K562 (cell line): ENCODE data around the gene DPY30. TPM values are rescaled to one million over a fixed set of nuclear protein-coding genes. Genes with fewer than 3 reads are reported as not detected.
"Not testable (repeated sequence)": the region's sequence is repeated elsewhere in the genome, so short reads cannot be mapped to it uniquely, and the experiment has no call there.

ENCODE experiments used
- ATAC-seq: fragments of 200-7000 bp; cut with Tn5 transposase; 3 replicates; pipeline ENCODE4 v1.9.1; 2020; ENCODE audit warnings: moderate library complexity
- BruUV-seq: library from RNA; stranded (reverse); fragments of 400-500 nt; replicated peaks from 2 replicates; lab custom pipeline; 2021; lab: Mats Ljungman, UMichigan
- CTCF ChIA-PET: fragments of 300-600 bp; formaldehyde crosslinking; extraction: SDS; loops from one replicate; lab custom pipeline; 2021; ENCODE audit warnings: low intra/inter-chr PET ratio; lab: Yijun Ruan, JAX
- POLR2A ChIA-PET: fragments of 300-600, 350-650 bp; sonication (Branson Sonifier 250); formaldehyde crosslinking; extraction: SDS; loops from one replicate; lab custom pipeline; 2021; ENCODE audit warnings: antibody characterized with exemption, inconsistent platforms; lab: Yijun Ruan, JAX
- DNase-seq, 4 experiments: peaks; one replicate each; pipeline versions ENCODE4 v3.0.0 to v3.0.0-alpha.2; 2011 to 2018; ENCODE audit warnings: low spot score in 3 of 4, mixed read lengths in 3 of 4; ENCODE audit errors: extremely low read depth in 1 of 4
- FAIRE-seq: peaks from 2 replicates; lab custom pipeline; 2011; peaks lifted over from hg19 to GRCh38; lab: Jason Lieb, UNC
- H2AFZ ChIP-seq: 2 replicates; pipeline ENCODE4 v1.6.0; 2011; ENCODE audit warnings: low read depth, low read length, control low read depth, inconsistent platforms
- H3K27ac ChIP-seq: fragments of 200-600 bp; 3 replicates; pipeline ENCODE4 v1.8.0; 2011; ENCODE audit warnings: low read depth, mild to moderate bottlenecking, control low read depth, inconsistent platforms, low read length, moderate library complexity, mixed read lengths; ENCODE audit errors: extremely low read depth
- H3K27me3 ChIP-seq, 2 experiments: fragments of 300-600 bp in 1 of 2; 2 replicates in 1 of 2; 3 replicates in 1 of 2; pipeline versions ENCODE4 v1.6.0 to v1.8.0; 2011; ENCODE audit warnings: inconsistent platforms in 2 of 2, low read length in 2 of 2, mild to moderate bottlenecking in 1 of 2, mixed read lengths in 1 of 2, moderate library complexity in 1 of 2; ENCODE audit not compliant: control insufficient read depth in 2 of 2, insufficient read depth in 2 of 2
- H3K36me3 ChIP-seq: fragments of 300-600 bp; 3 replicates; pipeline ENCODE4 v1.8.0; 2011; ENCODE audit warnings: mild to moderate bottlenecking, low read length, inconsistent platforms; ENCODE audit not compliant: control insufficient read depth, insufficient read depth
- H3K4me1 ChIP-seq, 2 experiments: fragments of 200-600 bp in 1 of 2; replicated peaks in 1 of 2; 2 replicates in 1 of 2; 3 replicates in 1 of 2; pipeline versions ENCODE4 v1.5.1 to v1.8.0; 2011; ENCODE audit warnings: inconsistent platforms in 2 of 2, low read length in 2 of 2, mild to moderate bottlenecking in 1 of 2, mixed read lengths in 1 of 2, moderate library complexity in 1 of 2; ENCODE audit not compliant: control insufficient read depth in 2 of 2, insufficient read depth in 2 of 2
- H3K4me2 ChIP-seq: 2 replicates; pipeline ENCODE4 v1.6.1; 2011; ENCODE audit warnings: low read length, control low read depth, inconsistent platforms, mixed read lengths; ENCODE audit not compliant: insufficient read depth
- H3K4me3 ChIP-seq: fragments of 200-600 bp; sonication (generic), shearing (Covaris generic); 2 replicates; pipeline ENCODE4 v1.5.1; 2016; ENCODE audit warnings: control low read depth, inconsistent platforms
- H3K79me2 ChIP-seq: fragments of 200-600 bp; 3 replicates; pipeline ENCODE4 v1.8.0; 2011; ENCODE audit warnings: low read length, inconsistent platforms; ENCODE audit not compliant: control insufficient read depth, insufficient read depth
- H3K9ac ChIP-seq, 2 experiments: 2 replicates each; pipeline versions ENCODE4 v1.6.0 to v1.6.1; 2011; ENCODE audit warnings: low read depth in 2 of 2, low read length in 2 of 2, control low read depth in 1 of 2, inconsistent platforms in 1 of 2, mild to moderate bottlenecking in 1 of 2, mixed read lengths in 1 of 2; ENCODE audit not compliant: insufficient read depth in 1 of 2
- H3K9me1 ChIP-seq: one replicate; pipeline ENCODE4 v1.6.0; 2011; ENCODE audit warnings: inconsistent platforms, mild to moderate bottlenecking, low read length, moderate library complexity; ENCODE audit not compliant: control insufficient read depth, insufficient read depth
- H3K9me3 ChIP-seq: replicated peaks from 2 replicates; pipeline ENCODE4 v1.5.1; 2011; ENCODE audit warnings: low read depth, low read length, inconsistent platforms; ENCODE audit not compliant: control insufficient read depth, insufficient read depth
- H4K20me1 ChIP-seq: replicated peaks from 2 replicates; pipeline ENCODE4 v1.6.1; 2011; ENCODE audit warnings: low read length, inconsistent platforms, mixed read lengths; ENCODE audit not compliant: control insufficient read depth, insufficient read depth
- ETS2 ChIP-seq: IDR thresholded peaks from 2 replicates; pipeline ENCODE4 v1.6.1; 2016; ENCODE audit warnings: borderline replicate concordance, missing genetic modification characterization, mild to moderate bottlenecking, moderate library complexity, missing compliant biosample characterization; ENCODE audit not compliant: poor library complexity, severe bottlenecking
- HMG20A ChIP-seq: fragments of 450-650 bp; formaldehyde crosslinking; conservative IDR thresholded peaks from 2 replicates; pipeline ENCODE4 v1.4.0; 2020; ENCODE audit warnings: mild to moderate bottlenecking, mixed read lengths
- MTA2 ChIP-seq: fragments of 450-650 bp; IDR thresholded peaks from 2 replicates; pipeline ENCODE4 v1.6.1; 2016; ENCODE audit warnings: low read depth
- NR2F6 ChIP-seq: fragments of 450-650 bp; formaldehyde crosslinking; IDR thresholded peaks from 2 replicates; pipeline ENCODE4 v1.4.0; 2020; ENCODE audit warnings: mild to moderate bottlenecking
- PHF8 ChIP-seq: fragments of 200-600 bp; sonication (generic); IDR thresholded peaks from 2 replicates; pipeline ENCODE4 v1.6.1; 2012; ENCODE audit warnings: mixed run types, mild to moderate bottlenecking, inconsistent platforms, low read length, moderate library complexity, borderline replicate concordance
- SP2 ChIP-seq: IDR thresholded peaks from 2 replicates; pipeline ENCODE4 v1.6.1; 2011; ENCODE audit warnings: mild to moderate bottlenecking, low read depth, low read length, moderate library complexity; ENCODE audit not compliant: poor library complexity, severe bottlenecking; ENCODE audit errors: extremely low read depth
- TOE1 ChIP-seq, 2 experiments: fragments of 450-650 bp in 1 of 2; sonication (generic) in 1 of 2; formaldehyde crosslinking in 1 of 2; IDR thresholded peaks; 2 replicates each; pipeline versions ENCODE4 v1.7.1 to v1.8.0; 2016 to 2022; ENCODE audit warnings: borderline replicate concordance in 2 of 2, mild to moderate bottlenecking in 2 of 2, antibody characterized with exemption in 1 of 2, inconsistent platforms in 1 of 2, low read depth in 1 of 2, missing genetic modification reagents in 1 of 2, moderate library complexity in 1 of 2
- ZNF253 ChIP-seq: fragments of 250-450 bp; sonication (Bioruptor Pico); conservative IDR thresholded peaks from 2 replicates; pipeline ENCODE4 v1.6.1; 2021; ENCODE audit warnings: mild to moderate bottlenecking
- ZNF274 ChIP-seq: IDR thresholded peaks from 2 replicates; pipeline ENCODE4 v1.6.1; 2011; ENCODE audit warnings: low read depth, mild to moderate bottlenecking, low read length, moderate library complexity, borderline replicate concordance
- ZNF280B ChIP-seq: fragments of 250-450 bp; sonication (Bioruptor Pico); IDR thresholded peaks from 2 replicates; pipeline ENCODE4 v1.5.1; 2021; ENCODE audit warnings: mild to moderate bottlenecking
- ZSCAN32 ChIP-seq: fragments of 450-650 bp; formaldehyde crosslinking; IDR thresholded peaks from 2 replicates; pipeline ENCODE4 v1.4.0; 2020; ENCODE audit warnings: mild to moderate bottlenecking, moderate library complexity
- WGBS: fragments of 100-300 bp; shearing (Covaris generic); methylation state at CpG from one replicate; pipeline ENCODE4 v1.1.6; 2016; ENCODE audit warnings: low coverage, mixed read lengths; ENCODE audit not compliant: insufficient coverage; ENCODE audit errors: missing lambda C conversion rate; 5-methylcytosine and 5-hydroxymethylcytosine counted together
- in situ Hi-C: fragments of 300-500 bp; cut with MboI; formaldehyde crosslinking; loops from 4 replicates; pipeline ENCODE4 v1.15.0; 2018; ENCODE audit warnings: inconsistent platforms, mixed read lengths
- intact Hi-C: fragments of 100-400 bp; cut with micrococcal nuclease; formaldehyde crosslinking; loops from 2 replicates; pipeline ENCODE4 v1.14.2; 2022
- polyA plus RNA-seq, 8 experiments: library from polyadenylated mRNA; depleted of rRNA in 4 of 8; stranded (reverse) in 5 of 8; unstranded in 3 of 8; fragments of >200 nt; fragmentation: Nextera tagmentation in 2 of 8; fragmentation: Illumina TruSeq in 1 of 8; extraction: Ambion mirVana in 2 of 8; extraction: Trizol in 1 of 8; gene quantifications; 2 replicates each; pipeline versions ENCODE4 v1.2.1 to v1.2.3, GENCODE V29; 2011 to 2014; ENCODE audit warnings: inconsistent platforms in 1 of 8, missing spikeins in 1 of 8
- total RNA-seq, 7 experiments: library from RNA; depleted of rRNA in 6 of 7; stranded (reverse); fragments of >200 nt in 6 of 7; fragmentation: Illumina TruSeq in 2 of 7; extraction: Trizol in 2 of 7; gene quantifications; 2 replicates each; pipeline versions ENCODE4 v1.2.1 to v1.2.3, GENCODE V29; 2011 to 2021; ENCODE audit warnings: low replicate concordance in 1 of 7

DPY30 gene
- total and polyA plus RNA-seq, 9 of the 15 experiments (the other 6 are each of a cell fraction or from before 2014, with no cell fraction given): 64.6 to 402 (median 116) TPM

GRCh38 chr2:32054583-32054982 lies 15.0 kb upstream of the DPY30 start:
- ChIA-PET CTCF (interaction anchor here (0.6 kb wide), 1 partner anchor 127 kb away, joined by 3 read pairs; no protein-coding TSS in a partner anchor), POLR2A (interaction anchor here (0.8 to 2.2 kb wide), 2 partner anchors 9 to 14 kb away, joined by 3 to 13 read pairs; partner anchors contain the start of genes DPY30 and SPAST)
- BruUV-seq, H3K79me2 ChIP-seq, ATAC-seq, H3K27ac ChIP-seq, DNase-seq, H3K27me3 ChIP-seq, H3K9me3 ChIP-seq, H4K20me1 ChIP-seq, H3K9me1 ChIP-seq, H2AFZ ChIP-seq, intact Hi-C loops, H3K36me3 ChIP-seq, H3K4me3 ChIP-seq, H3K4me2 ChIP-seq, H3K9ac ChIP-seq, in situ Hi-C loops, FAIRE-seq: not testable (repeated sequence)
- peaks cover 0 to 10% of the 10 kb centered on the region in 2 experiments; a peak in 2 of 5 replicates for H3K4me1 ChIP-seq
- WGBS: 82% methylated on average over 3 of the region's 3 CpGs

DNA sequence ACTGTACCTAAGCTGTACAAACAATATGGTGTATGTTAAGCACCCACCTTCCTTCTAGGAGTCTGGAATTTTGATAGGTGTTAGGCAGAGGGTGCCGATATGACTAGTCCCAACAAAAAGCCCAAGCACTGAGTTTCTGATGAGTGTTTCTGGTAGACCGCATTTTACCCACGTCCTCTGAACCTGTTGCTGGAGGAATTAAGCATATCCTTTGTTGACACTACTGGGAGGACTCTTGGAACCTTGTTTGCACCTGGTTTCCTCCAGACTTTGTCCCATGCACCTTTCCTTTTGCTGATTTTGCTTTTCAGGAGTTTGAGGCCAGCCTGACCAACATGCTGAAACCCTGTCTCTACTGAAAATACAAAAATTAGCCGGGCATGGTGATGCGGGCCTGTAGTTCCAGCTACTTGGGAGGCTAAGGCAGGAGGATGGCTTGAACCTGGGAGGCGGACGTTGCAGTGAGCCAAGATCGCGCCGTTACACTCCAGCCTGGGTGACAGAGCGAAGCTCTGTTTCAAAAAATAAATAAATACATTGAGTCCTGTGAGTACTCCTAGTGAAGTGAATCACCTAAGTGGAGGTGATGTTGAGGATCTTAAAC lies 12.3 kb upstream of the DPY30 start:
- intact Hi-C loops (no loop called here), in situ Hi-C loops (no loop called here)
- no peak overlapping the region for H3K9ac ChIP-seq
- H3K27me3 ChIP-seq: no peaks in the 10 kb centered on the region
- no peak overlapping the region; the same call in 1 of the 2 replicates for H2AFZ ChIP-seq
- H3K4me1 ChIP-seq: no peaks in the 10 kb centered on the region; a peak in 2 of 5 replicates
- ATAC-seq (no peak; the same call in 2 of the 3 replicates), FAIRE-seq (no peak), DNase-seq (no peak)
- H4K20me1 ChIP-seq: no peaks in the 10 kb centered on the region
- no peak for TF ChIP-seq ZNF253
- no peak for TF ChIP-seq TOE1 (IDR thresholded peaks at IDR 0.05; ENCODE audit: borderline replicate concordance)
- no peak for TF ChIP-seq TOE1 (CRISPR knock-in tag; IDR thresholded peaks at IDR 0.05; ENCODE audit: borderline replicate concordance, low read depth)
- no peak for TF ChIP-seq SP2
- no peak for TF ChIP-seq ZNF274
- no peak for TF ChIP-seq NR2F6 (CRISPR knock-in tag)
- no peak for TF ChIP-seq ZNF280B (CRISPR knock-in tag)
- no peak for TF ChIP-seq ZSCAN32 (CRISPR knock-in tag)
- TF ChIP-seq MTA2: no peak
- TF ChIP-seq ETS2 (tag): no peak
- no peak for TF ChIP-seq PHF8
- no peak for TF ChIP-seq HMG20A (CRISPR knock-in tag)
- 79% methylated on average over 11 of the region's 11 CpGs for WGBS
- no peak overlapping the region for H3K27ac ChIP-seq
- H3K9me3 ChIP-seq: no peaks in the 10 kb centered on the region
- no peak overlapping the region for H3K4me2 ChIP-seq
- H3K9me1 ChIP-seq: no peaks in the 10 kb centered on the region
- H3K4me3 ChIP-seq: no peak overlapping the region
- no TSS peak for BruUV-seq
- POLR2A ChIA-PET: interaction anchor here (1.0 to 1.3 kb wide), 2 partner anchors 10 to 12 kb away, joined by 3 to 5 read pairs; partner anchors contain the start of gene DPY30
- CTCF ChIA-PET: no interaction called here
- no peaks in the 10 kb centered on the region for H3K36me3 ChIP-seq
- H3K79me2 ChIP-seq: no peaks in the 10 kb centered on the region
